ENCODE measurements around the gene FMNL2. TPM values are rescaled to one million over a fixed set of nuclear protein-coding genes. Genes with fewer than 3 reads are reported as not detected.

FMNL2 gene
- total and polyA plus RNA-seq, 2 experiments from 2014 or later = 16.5 to 45.4 TPM

DNA sequence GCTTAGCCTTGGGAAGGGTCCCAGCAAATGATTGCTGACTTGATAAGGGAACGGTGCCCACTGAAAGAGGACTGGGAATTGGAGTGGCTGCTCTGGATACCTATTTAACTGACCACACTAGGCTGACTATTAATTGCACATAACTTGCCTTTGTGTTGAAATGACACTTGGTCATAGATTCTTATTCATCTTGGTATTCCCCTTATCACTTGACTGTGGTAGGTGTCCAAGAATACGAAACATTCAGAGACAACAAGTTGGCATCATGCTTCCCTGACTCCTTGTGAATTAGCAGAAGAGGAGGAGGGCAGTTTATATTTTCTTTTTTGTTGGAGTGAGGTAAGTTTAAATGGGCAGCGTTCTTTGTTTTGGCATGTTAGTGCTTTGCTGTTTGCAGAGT is 13.4 kb downstream of the FMNL2 start:
- no peak for TF ChIP-seq STAT1 (IDR thresholded peaks at IDR 0.05; ENCODE audit: unreplicated experiment)
- TF ChIP-seq CTCF (conservative IDR thresholded peaks at IDR 0.05; ENCODE audit: low read depth in 2 of 2) = no peak
- no peak for TF ChIP-seq ZNF114 (CRISPR knock-in tag; IDR thresholded peaks at IDR 0.05)
- TF ChIP-seq, protein P1, sequence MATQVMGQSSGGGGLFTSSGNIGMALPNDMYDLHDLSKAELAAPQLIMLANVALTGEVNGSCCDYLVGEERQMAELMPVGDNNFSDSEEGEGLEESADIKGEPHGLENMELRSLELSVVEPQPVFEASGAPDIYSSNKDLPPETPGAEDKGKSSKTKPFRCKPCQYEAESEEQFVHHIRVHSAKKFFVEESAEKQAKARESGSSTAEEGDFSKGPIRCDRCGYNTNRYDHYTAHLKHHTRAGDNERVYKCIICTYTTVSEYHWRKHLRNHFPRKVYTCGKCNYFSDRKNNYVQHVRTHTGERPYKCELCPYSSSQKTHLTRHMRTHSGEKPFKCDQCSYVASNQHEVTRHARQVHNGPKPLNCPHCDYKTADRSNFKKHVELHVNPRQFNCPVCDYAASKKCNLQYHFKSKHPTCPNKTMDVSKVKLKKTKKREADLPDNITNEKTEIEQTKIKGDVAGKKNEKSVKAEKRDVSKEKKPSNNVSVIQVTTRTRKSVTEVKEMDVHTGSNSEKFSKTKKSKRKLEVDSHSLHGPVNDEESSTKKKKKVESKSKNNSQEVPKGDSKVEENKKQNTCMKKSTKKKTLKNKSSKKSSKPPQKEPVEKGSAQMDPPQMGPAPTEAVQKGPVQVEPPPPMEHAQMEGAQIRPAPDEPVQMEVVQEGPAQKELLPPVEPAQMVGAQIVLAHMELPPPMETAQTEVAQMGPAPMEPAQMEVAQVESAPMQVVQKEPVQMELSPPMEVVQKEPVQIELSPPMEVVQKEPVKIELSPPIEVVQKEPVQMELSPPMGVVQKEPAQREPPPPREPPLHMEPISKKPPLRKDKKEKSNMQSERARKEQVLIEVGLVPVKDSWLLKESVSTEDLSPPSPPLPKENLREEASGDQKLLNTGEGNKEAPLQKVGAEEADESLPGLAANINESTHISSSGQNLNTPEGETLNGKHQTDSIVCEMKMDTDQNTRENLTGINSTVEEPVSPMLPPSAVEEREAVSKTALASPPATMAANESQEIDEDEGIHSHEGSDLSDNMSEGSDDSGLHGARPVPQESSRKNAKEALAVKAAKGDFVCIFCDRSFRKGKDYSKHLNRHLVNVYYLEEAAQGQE (IDR thresholded peaks at IDR 0.05; ENCODE audit: unreplicated experiment) = no peak
- no peak for TF ChIP-seq ZNF331 (CRISPR knock-in tag; IDR thresholded peaks at IDR 0.05; ENCODE audit: low read depth)
- TF ChIP-seq CREB1 (CRISPR knock-in tag; IDR thresholded peaks at IDR 0.05; ENCODE audit: low read depth) = no peak
- TF ChIP-seq POLR2AphosphoS5 (IDR thresholded peaks at IDR 0.05; ENCODE audit: low read depth) = no peak
- TF ChIP-seq EZH2phosphoT487 (IDR thresholded peaks at IDR 0.05; ENCODE audit: unreplicated experiment) = no peak
- no peak for TF ChIP-seq EZH2 (IDR thresholded peaks at IDR 0.05; ENCODE audit: low read depth, unreplicated experiment)
- TF ChIP-seq NANOG (IDR thresholded peaks at IDR 0.05; ENCODE audit: borderline replicate concordance) = no peak
- no peak for TF ChIP-seq JUNB (IDR thresholded peaks at IDR 0.05; ENCODE audit: unreplicated experiment)
- TF ChIP-seq ETS1 (IDR thresholded peaks at IDR 0.05) = no peak
- no peak for TF ChIP-seq ZNF462 (CRISPR knock-in tag; IDR thresholded peaks at IDR 0.05)
- H3K4me3 Mint-ChIP-seq = no peak overlapping the region
- ATAC-seq = no peak

More for the DNA sequence above, 13.4 kb downstream of the FMNL2 start:
- H3K9me2 ChIP-seq (ENCODE audit: insufficient read depth) = no peaks in the 10 kb centered on the region
- H3K27me3 Mint-ChIP-seq (ENCODE audit: insufficient read depth, low read depth, poor library complexity) = no peaks in the 10 kb centered on the region
- peaks cover 14% of the 10 kb centered on the region for H3K4me1 Mint-ChIP-seq
- peaks cover 60% of the 10 kb centered on the region for H4K20me1 ChIP-seq (replicated peaks; ENCODE audit: insufficient read depth)
- no peak overlapping the region for H3K4me2 ChIP-seq
- no peaks in the 10 kb centered on the region for H3K27me3 ChIP-seq (ENCODE audit: insufficient read depth)
- H3K4me1 ChIP-seq (ENCODE audit: insufficient read depth) = peaks cover 24% of the 10 kb centered on the region
- H2AFZ ChIP-seq = no peak overlapping the region
- H3K4me3 ChIP-seq = no peak overlapping the region
- peaks cover 12% of the 10 kb centered on the region; the same call in 2 of the 3 replicates for H3K36me3 Mint-ChIP-seq (ENCODE audit: low read depth)
- no peak overlapping the region for H3K27ac Mint-ChIP-seq
- no peak overlapping the region; the same call in 1 of the 2 replicates for H3K27ac ChIP-seq (ENCODE audit: low read depth)
- no peaks in the 10 kb centered on the region; the same call in 1 of the 2 replicates for H3K36me3 ChIP-seq (ENCODE audit: insufficient read depth)
- peaks cover 95% of the 10 kb centered on the region for H3K79me2 ChIP-seq (replicated peaks; ENCODE audit: insufficient read depth)
- no peaks in the 10 kb centered on the region for H3F3A ChIP-seq (replicated peaks; ENCODE audit: low read depth)
- no peaks in the 10 kb centered on the region for H3K9me3 Mint-ChIP-seq
- DNase-seq (ENCODE audit: low spot score) = no peak
